DND-41 (cell line): Measurements from ENCODE around the gene TNNI3K.
A peak's percentile ranks its signal among the peaks of the same experiment; 100 is the strongest.

Experiments used
- CTCF ChIP-seq: IDR thresholded peaks from 2 replicates; pipeline ENCODE4 v1.5.1; 2012; ENCODE audit warnings: borderline replicate concordance, low read length, moderate library complexity, mild to moderate bottlenecking; ENCODE audit not compliant: poor library complexity, severe bottlenecking; ENCODE audit errors: extremely low read depth
- EZH2 ChIP-seq: IDR thresholded peaks from 3 replicates; pipeline ENCODE4 v1.6.1; 2012; ENCODE audit warnings: borderline replicate concordance, low read depth, mild to moderate bottlenecking, moderate library complexity, low read length, inconsistent platforms; ENCODE audit not compliant: severe bottlenecking

DNA sequence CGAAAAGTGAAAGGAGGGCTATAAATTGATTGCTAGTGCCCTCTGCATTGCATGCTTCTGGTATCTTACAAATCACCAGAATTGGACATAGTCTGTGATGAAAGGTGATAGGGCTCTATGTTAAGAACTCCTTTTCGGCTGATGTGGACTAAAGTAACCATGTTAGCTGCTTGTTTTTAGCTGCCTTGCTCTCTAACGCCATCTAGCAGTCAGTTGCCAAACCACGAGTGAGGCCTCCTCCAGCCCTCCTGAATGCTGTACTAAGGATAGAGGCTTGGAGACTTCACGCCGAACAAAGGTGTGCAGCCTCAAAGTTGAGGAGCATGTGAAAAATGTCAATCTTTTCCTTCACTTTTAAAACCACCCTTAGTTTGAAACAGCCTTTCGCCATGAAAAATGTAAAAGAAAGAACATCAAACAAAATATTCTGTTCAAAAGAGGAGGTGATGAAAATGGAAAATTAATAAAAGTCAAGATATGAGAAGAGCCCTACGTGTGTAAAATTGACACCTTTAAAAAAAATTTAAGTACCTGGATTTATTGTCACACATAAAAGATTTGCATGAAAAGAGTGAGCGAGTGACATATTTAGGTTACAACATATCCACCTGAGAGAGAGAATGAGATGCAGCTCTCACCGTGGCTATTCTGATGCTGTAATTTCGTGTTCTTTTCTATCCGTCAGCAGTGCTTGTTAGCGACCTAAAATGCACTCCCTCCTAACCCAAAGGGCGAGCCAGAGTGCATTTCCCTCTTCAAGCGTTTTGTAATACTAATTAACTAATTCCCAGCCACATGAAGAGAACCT, 269.1 kb downstream of the TNNI3K start:
- TF ChIP-seq CTCF (peak; percentile 83), EZH2 (no peak)
